B cell (primary cell): ENCODE measurements around the gene DOCK1. TPM values are rescaled to one million over a fixed set of nuclear protein-coding genes. Genes with fewer than 3 reads are reported as not detected.

Experiments used
- ATAC-seq: fragments of 200-7000 bp; cut with Tn5 transposase; one replicate; pipeline ENCODE4 v1.10.0; 2021; ENCODE audit warnings: low read depth, mild to moderate bottlenecking, moderate number of reproducible peaks, moderate library complexity
- CTCF ChIA-PET: fragments of 350-600 bp; sonication (Branson Sonifier 250); formaldehyde crosslinking; loops from one replicate; lab custom pipeline; 2021; ENCODE audit warnings: antibody characterized with exemption, inconsistent platforms; lab: Charles Lee
- POLR2A ChIA-PET: fragments of 350-600 bp; sonication (Branson Sonifier 250); formaldehyde crosslinking; loops from one replicate; lab custom pipeline; 2021; ENCODE audit warnings: antibody characterized with exemption; lab: Charles Lee
- DNase-seq: peaks from one replicate; pipeline ENCODE4 v3.0.0; 2013
- H2AFZ ChIP-seq: 2 replicates; pipeline ENCODE4 v1.6.1; 2012; ENCODE audit warnings: mild to moderate bottlenecking, low read depth, low read length; ENCODE audit not compliant: insufficient read depth, poor library complexity, severe bottlenecking
- H3K27ac ChIP-seq, 2 donors: 1 replicate in 1 of 2; 2 replicates in 1 of 2; pipeline ENCODE4 v1.5.1; 2012 to 2013; ENCODE audit warnings: low read length in 2 of 2, mild to moderate bottlenecking in 2 of 2, moderate library complexity in 1 of 2
- H3K27me3 ChIP-seq, 4 experiments: fragments of 200-600 bp in 1 of 4; sonication (generic) in 1 of 4; replicated peaks in 1 of 4; 1 replicate in 2 of 4; 2 replicates in 2 of 4; pipeline versions ENCODE4 v1.6.1 to v1.7.0; 2013 to 2016; ENCODE audit warnings: low read length in 3 of 4, mild to moderate bottlenecking in 2 of 4, mixed read lengths in 1 of 4, moderate library complexity in 1 of 4; ENCODE audit not compliant: insufficient read depth in 4 of 4, control insufficient read depth in 3 of 4; ENCODE audit errors: control extremely low read depth in 1 of 4
- H3K36me3 ChIP-seq, 2 experiments: replicated peaks in 1 of 2; 1 replicate in 1 of 2; 2 replicates in 1 of 2; pipeline versions ENCODE4 v1.6.1 to v1.7.1; 2013; ENCODE audit warnings: low read length in 1 of 2; ENCODE audit not compliant: insufficient read depth in 2 of 2, control insufficient read depth in 1 of 2; ENCODE audit errors: control extremely low read depth in 1 of 2, extremely low read depth in 1 of 2
- H3K4me1 ChIP-seq, 2 donors: fragments of 200-600 bp in 1 of 2; sonication (generic) in 1 of 2; 1 replicate in 1 of 2; 2 replicates in 1 of 2; pipeline versions ENCODE4 v1.5.1 to v1.6.1; 2013 to 2017; ENCODE audit warnings: low read length in 2 of 2; ENCODE audit not compliant: control insufficient read depth in 2 of 2, insufficient read depth in 2 of 2
- H3K4me2 ChIP-seq: replicated peaks from 2 replicates; pipeline ENCODE3; 2012; ENCODE audit warnings: mild to moderate bottlenecking, low read depth, low read length; ENCODE audit not compliant: poor library complexity, severe bottlenecking
- H3K4me3 ChIP-seq, 5 experiments: fragments of 200-600 bp in 1 of 5; sonication (generic) in 1 of 5; 1 replicate in 3 of 5; 2 replicates in 2 of 5; pipeline versions ENCODE4 v1.5.1 to v1.7.0; 2011 to 2016; ENCODE audit warnings: low read length in 4 of 5, mild to moderate bottlenecking in 4 of 5, low read depth in 2 of 5, control low read depth in 1 of 5, moderate library complexity in 1 of 5; ENCODE audit not compliant: insufficient read depth in 1 of 5; ENCODE audit errors: control extremely low read depth in 1 of 5, extremely low read depth in 1 of 5
- H3K79me2 ChIP-seq: fragments of 200-600 bp; sonication (generic); one replicate; pipeline ENCODE4 v1.6.0; 2016; ENCODE audit warnings: low read length; ENCODE audit not compliant: control insufficient read depth, insufficient read depth
- H3K9ac ChIP-seq: fragments of 200-600 bp; sonication (generic); 2 replicates; pipeline ENCODE4 v1.6.1; 2017; ENCODE audit warnings: mild to moderate bottlenecking, low read length, moderate library complexity
- H3K9me3 ChIP-seq, 3 donors: one replicate each; pipeline versions ENCODE4 v1.6.1 to v1.7.1; 2013; ENCODE audit warnings: low read length in 2 of 3; ENCODE audit not compliant: control insufficient read depth in 2 of 3, insufficient read depth in 1 of 3; ENCODE audit errors: control extremely low read depth in 1 of 3
- H4K20me1 ChIP-seq: 2 replicates; pipeline ENCODE4 v1.6.0; 2012; ENCODE audit warnings: mild to moderate bottlenecking, low read length; ENCODE audit not compliant: insufficient read depth, control insufficient read depth, poor library complexity, severe bottlenecking
- H3K27ac Mint-ChIP-seq: one replicate; pipeline ENCODE4 v1.8.0; 2021; ENCODE audit warnings: mixed read lengths
- H3K27me3 Mint-ChIP-seq: one replicate; pipeline ENCODE4 v1.8.0; 2021; ENCODE audit warnings: mixed read lengths
- H3K4me1 Mint-ChIP-seq: one replicate; pipeline ENCODE4 v1.8.0; 2021; ENCODE audit warnings: mixed read lengths
- H3K4me3 Mint-ChIP-seq: one replicate; pipeline ENCODE4 v1.8.0; 2021; ENCODE audit warnings: mixed read lengths
- H3K9me3 Mint-ChIP-seq: one replicate; pipeline ENCODE4 v1.8.0; 2022; ENCODE audit warnings: mixed read lengths; ENCODE audit not compliant: insufficient read depth
- EZH2 ChIP-seq: IDR thresholded peaks from 2 replicates; pipeline ENCODE4 v1.6.1; 2012; ENCODE audit warnings: borderline replicate concordance, low read depth, mild to moderate bottlenecking, moderate library complexity, low read length; ENCODE audit not compliant: insufficient read depth, poor library complexity, severe bottlenecking
- WGBS: methylation state at CpG from one replicate; pipeline ENCODE4 v1.1.5; 2013; ENCODE audit warnings: missing lambda C conversion rate; ENCODE audit not compliant: insufficient coverage; 5-methylcytosine and 5-hydroxymethylcytosine counted together
- intact Hi-C: fragments of 100-400 bp; cut with micrococcal nuclease; formaldehyde crosslinking; loops from one replicate; pipeline ENCODE4 v1.10.0; 2022
- polyA plus RNA-seq: library from polyadenylated mRNA; depleted of rRNA; stranded (reverse); fragments of >200 nt; gene quantifications from 2 replicates; pipeline ENCODE4 v1.2.3, GENCODE V29; 2012
- total RNA-seq, 2 donors: library from RNA; stranded (reverse); fragments of 120-200 nt in 1 of 2; gene quantifications; 1 replicate in 1 of 2; 2 replicates in 1 of 2; pipeline versions ENCODE4 v1.2.3 to v1.2.4, GENCODE V29; 2013 to 2022
- TF ChIP-seq, protein P1 (sequence below): fragments of 200-600 bp; IDR thresholded peaks from one replicate; pipeline ENCODE4 v1.8.0; 2022; ENCODE audit warnings: antibody characterized with exemption, mild to moderate bottlenecking

DOCK1 gene
- total and polyA plus RNA-seq, 2 donors (not counting 1 experiment from before 2014, with no cell fraction given) = not detected

DNA sequence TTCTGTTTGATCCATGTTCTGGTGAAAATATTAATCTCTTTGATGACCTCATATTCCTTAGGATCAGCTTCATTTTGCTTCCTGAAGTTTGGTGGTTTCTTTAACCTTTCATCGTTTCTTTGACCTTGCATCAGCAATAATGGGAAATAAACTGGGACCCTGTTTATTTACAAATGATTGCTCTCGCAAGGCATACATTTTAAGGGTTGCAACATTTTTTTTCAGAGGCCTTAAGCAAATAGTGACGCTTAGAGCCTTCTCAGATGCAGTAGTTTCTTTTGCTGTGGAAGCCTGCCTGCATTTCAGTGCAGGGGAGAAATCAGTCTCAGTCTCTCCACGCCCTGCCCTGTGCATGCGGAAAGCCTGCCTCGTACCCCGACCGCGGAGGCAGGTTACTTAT, 504.8 kb downstream of the DOCK1 start:
- Mint-ChIP-seq H3K9me3 (no peaks in the 10 kb centered on the region), H3K27me3 (no peaks in the 10 kb centered on the region), H3K4me3 (no peak overlapping the region), H3K4me1 (no peaks in the 10 kb centered on the region), H3K27ac (no peak overlapping the region)
- Histone ChIP-seq H3K27ac (no peak overlapping the region), H3K36me3 (no peaks in the 10 kb centered on the region), H4K20me1 (no peaks in the 10 kb centered on the region), H3K9me3 (peaks cover 0 to 6% (median 0%) of the 10 kb centered on the region in 3 donors), H3K27me3 (no peaks in the 10 kb centered on the region), H3K9ac (no peak overlapping the region), H3K4me1 (no peaks in the 10 kb centered on the region), H3K4me2 (no peak overlapping the region), H3K4me3 (no peak overlapping the region), H2AFZ (no peak overlapping the region), H3K79me2 (no peaks in the 10 kb centered on the region)
- DNase-seq (no peak), ATAC-seq (no peak)
- ChIA-PET POLR2A (no interaction called here), CTCF (no interaction called here)
- intact Hi-C loops = no loop called here
- 93% methylated on average over 3 of the region's 9 CpGs for WGBS
- no peak for TF ChIP-seq EZH2
- TF ChIP-seq, protein P1, sequence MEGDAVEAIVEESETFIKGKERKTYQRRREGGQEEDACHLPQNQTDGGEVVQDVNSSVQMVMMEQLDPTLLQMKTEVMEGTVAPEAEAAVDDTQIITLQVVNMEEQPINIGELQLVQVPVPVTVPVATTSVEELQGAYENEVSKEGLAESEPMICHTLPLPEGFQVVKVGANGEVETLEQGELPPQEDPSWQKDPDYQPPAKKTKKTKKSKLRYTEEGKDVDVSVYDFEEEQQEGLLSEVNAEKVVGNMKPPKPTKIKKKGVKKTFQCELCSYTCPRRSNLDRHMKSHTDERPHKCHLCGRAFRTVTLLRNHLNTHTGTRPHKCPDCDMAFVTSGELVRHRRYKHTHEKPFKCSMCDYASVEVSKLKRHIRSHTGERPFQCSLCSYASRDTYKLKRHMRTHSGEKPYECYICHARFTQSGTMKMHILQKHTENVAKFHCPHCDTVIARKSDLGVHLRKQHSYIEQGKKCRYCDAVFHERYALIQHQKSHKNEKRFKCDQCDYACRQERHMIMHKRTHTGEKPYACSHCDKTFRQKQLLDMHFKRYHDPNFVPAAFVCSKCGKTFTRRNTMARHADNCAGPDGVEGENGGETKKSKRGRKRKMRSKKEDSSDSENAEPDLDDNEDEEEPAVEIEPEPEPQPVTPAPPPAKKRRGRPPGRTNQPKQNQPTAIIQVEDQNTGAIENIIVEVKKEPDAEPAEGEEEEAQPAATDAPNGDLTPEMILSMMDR = no peak

DNA sequence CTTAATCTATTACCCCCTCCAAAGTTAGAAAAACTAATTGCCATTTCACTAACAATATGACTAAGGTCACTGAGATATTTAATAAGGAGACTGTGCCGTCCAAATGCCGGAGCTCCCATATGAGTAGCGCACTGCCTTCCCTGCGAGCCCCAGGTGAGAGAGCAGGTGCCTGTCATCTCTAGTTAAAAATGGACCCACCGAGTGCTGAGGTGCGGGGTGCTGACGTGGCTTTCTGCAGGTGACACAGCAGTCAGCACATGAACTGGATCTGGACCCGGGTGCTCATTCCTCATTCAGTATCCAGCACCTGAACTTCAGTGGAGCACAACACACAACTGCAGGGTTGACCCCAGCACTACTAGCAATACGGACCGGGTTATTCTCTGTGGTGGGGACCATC, 505.8 kb downstream of the DOCK1 start:
- intact Hi-C loops = no loop called here
- no peaks in the 10 kb centered on the region for H3K4me1 Mint-ChIP-seq

More for the DNA sequence above, 505.8 kb downstream of the DOCK1 start:
- no peaks in the 10 kb centered on the region for H3K27me3 Mint-ChIP-seq
- Histone ChIP-seq H3K4me3 (no peak overlapping the region), H3K27ac (no peak overlapping the region), H3K27me3 (no peaks in the 10 kb centered on the region), H3K9me3 (peaks cover 0 to 3% (median 0%) of the 10 kb centered on the region in 3 donors), H3K9ac (no peak overlapping the region), H3K36me3 (no peaks in the 10 kb centered on the region), H3K79me2 (no peaks in the 10 kb centered on the region), H4K20me1 (no peaks in the 10 kb centered on the region), H3K4me2 (no peak overlapping the region), H3K4me1 (no peaks in the 10 kb centered on the region), H2AFZ (no peak overlapping the region)
- no peak overlapping the region for H3K27ac Mint-ChIP-seq
- H3K9me3 Mint-ChIP-seq = no peaks in the 10 kb centered on the region
- ChIA-PET POLR2A (no interaction called here), CTCF (no interaction called here)
- WGBS = 95% methylated on average over 10 of the region's 10 CpGs
- no peak for ATAC-seq
- no peak overlapping the region for H3K4me3 Mint-ChIP-seq
- TF ChIP-seq, protein P1 = no peak
- TF ChIP-seq EZH2 = no peak
- DNase-seq = no peak
